HG03108 (cell line): ENCODE data around the gene CMKLR1.

Experiments used
- ATAC-seq: cut with Tn5 transposase; IDR thresholded peaks from one replicate; pipeline ENCODE4 v1.9.1; 2021; ENCODE audit warnings: moderate library complexity; ENCODE audit not compliant: unreplicated experiment

CMKLR1 gene, protein sequence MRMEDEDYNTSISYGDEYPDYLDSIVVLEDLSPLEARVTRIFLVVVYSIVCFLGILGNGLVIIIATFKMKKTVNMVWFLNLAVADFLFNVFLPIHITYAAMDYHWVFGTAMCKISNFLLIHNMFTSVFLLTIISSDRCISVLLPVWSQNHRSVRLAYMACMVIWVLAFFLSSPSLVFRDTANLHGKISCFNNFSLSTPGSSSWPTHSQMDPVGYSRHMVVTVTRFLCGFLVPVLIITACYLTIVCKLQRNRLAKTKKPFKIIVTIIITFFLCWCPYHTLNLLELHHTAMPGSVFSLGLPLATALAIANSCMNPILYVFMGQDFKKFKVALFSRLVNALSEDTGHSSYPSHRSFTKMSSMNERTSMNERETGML

GRCh38 chr12:108338915-108339657 lies at the start of gene CMKLR1:
TSS of gene CMKLR1 (minus strand) at chr12:108339311. CDS start at chr12:108293591, 45,720 bp downstream.
- no peak for ATAC-seq

DNA sequence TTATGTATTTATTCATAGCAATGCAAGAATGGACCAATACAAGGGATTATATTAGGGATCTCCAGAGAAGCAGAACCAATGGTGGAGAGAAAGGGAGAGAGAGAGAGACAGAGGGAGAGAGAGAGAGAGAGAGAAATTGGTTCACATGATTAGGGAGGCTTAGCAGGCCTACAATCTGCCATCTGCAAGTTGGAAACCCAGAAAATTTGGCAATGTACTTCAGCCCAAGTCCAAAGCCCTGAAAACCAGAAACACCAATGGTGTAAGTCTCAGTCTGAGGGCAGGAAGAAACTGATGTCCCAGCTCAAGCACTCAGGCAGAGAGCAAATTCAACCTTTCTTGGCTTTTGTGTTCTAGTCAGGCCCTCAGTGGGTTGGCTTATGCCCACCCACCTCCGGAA lies 48.7 kb upstream of the CMKLR1 start:
- ATAC-seq = no peak

GRCh38 chr12:108386709-108387360 lies 47.7 kb upstream of the CMKLR1 start:
- ATAC-seq = no peak

DNA sequence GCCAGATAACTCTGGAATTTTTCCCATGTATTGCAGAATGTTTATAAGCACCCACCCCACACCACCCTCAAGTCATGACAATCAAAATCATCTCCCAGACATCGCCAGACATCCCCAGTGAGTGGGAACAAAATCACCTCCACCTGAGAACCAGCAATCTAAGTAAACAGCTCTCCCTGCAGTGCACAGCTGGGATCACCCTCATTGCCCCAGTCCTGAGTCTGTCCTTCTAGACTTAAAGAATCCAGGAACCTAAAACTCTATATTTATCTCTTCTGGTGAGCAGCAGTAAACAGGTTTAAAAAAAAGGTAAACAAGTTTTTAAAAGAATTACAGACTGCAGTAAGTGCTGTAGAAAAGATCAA lies 43.3 kb upstream of the CMKLR1 start:
- ATAC-seq = no peak

- no peak for ATAC-seq
Measured at GRCh38 chr12:108381787-108382436, 42.8 kb upstream of the CMKLR1 start.

GRCh38 chr12:108380382-108380781 lies 41.3 kb upstream of the CMKLR1 start:
- ATAC-seq = no peak

- ATAC-seq = no peak
Measured at GRCh38 chr12:108379823-108380222, 40.7 kb upstream of the CMKLR1 start.

- ATAC-seq = no peak
Measured at GRCh38 chr12:108378926-108379325, 39.8 kb upstream of the CMKLR1 start.

DNA sequence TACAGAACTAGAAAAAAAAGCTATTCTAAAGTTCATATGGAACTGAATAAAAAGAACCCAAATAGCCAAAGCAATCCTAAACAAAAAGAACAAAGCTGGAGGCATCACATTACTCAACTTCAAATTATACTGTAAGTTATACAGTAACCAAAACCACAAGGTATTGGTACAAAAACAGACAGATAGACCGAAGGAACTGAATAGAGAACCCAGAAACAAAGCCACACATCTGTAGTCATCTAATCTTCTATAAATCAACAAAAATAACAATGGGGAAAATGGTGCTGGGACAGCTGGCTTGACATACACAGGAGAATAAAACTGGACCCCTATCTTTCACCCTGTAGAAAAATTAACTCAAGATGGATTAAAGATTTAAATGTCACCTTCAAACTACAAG lies 38.1 kb upstream of the CMKLR1 start:
- no peak for ATAC-seq

GRCh38 chr12:108375986-108376663 lies 37.0 kb upstream of the CMKLR1 start:
- ATAC-seq = no peak

DNA sequence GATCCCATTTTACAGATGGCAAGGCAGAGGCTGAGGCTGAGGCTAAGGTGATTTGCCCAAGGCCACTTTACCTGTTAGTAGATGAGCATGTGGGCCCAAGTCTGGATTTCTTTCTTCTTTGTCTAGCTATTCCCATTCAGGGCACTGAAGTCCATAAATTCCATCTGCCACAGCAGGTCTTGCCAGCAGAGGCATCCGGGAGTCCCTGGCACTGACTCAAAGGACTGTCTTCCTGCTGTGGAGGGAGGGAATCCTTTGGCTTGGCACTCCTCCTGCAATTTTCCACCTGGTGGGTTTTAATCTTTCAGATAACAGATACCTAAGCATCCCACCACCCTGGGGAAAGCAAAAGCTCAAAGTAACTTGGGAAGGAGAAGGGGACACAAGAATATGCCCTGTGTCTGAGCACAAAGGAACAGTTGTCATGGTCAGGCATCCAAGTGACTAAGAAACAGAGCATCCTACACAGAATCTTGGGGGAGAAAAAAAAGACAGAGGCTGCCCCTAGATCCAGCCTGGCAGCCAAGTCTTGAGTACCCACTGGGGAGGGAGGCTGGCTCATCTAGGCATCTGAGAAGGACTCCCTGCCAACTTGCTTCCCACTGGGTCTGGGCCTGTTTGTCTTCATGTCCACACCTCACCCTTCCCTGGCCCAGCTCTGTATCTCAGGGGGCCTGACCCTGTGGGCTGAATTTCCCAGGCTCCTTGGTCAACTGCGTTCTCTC lies 35.6 kb upstream of the CMKLR1 start:
- no peak for ATAC-seq

DNA sequence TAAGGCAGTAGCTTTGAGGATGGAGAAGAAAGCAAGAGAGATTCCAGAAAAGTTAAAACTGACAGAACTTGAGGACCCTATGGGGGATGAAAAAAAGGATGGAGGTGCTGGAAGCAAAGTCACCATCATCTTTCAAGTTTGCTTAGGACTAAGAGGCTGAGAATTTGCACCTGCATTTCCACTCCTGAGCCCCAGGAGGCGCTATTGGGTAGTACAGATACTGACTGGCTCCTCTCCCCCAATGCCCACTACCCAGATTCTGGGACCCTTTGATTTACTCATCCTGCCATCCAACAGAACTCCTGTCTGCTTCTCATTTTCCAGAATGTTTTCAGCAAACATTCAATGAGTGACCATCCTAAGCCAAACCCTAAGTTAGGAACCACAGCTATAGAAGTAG lies 34.0 kb upstream of the CMKLR1 start:
- no peak for ATAC-seq

- no peak for ATAC-seq
Measured at GRCh38 chr12:108371801-108372344, 32.8 kb upstream of the CMKLR1 start.

- ATAC-seq = no peak
Measured at GRCh38 chr12:108370415-108370814, 31.3 kb upstream of the CMKLR1 start.

DNA sequence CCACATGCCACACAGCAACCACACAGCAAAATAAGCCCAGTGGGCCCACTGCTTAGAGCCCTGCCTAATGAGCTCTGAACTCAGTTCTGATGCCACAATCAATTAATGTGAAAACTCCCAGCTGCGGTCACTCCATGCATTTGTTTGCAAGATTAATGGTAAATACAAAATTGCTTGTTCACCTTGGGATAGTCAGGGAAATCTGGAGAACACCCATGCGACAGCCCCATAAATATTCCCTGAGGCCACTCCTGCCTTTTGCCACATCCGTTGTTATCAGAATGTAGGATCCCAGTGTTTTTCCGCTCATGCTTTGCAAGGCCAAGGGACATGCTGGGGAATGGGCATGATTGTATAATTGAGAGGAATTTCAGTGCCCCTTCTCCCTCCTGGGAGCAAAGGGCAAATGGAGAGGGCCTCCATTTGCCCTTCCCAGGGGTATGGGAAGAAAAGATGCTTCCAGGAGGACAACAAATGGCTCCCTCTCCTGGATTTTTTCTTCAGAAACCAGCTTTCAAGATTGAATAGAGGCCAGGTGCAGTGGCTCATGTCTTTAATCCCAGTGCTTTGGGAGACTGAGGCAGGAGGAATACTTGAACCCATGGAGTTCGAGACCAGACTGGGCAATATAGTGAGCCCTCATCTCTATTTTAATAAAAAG lies 30.8 kb upstream of the CMKLR1 start:
- no peak for ATAC-seq

DNA sequence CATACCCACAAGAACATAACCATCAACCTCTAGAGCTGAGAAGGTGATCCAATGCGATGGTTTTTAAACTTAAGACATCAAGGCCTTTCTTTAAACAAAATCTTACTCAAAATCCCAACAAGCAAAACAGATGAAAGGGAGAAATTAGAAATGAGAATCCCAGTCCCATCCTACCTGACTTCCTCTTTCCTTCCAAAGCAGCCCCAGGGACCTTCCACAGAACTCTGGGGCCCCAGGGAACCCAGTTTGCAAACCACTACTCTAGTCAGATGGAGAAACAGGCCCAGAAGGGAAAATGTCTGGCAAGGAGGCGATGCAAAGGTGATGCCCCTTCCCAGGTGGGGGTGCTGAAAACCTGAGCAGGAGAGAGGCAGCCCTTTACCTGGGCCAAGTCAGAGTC lies 29.0 kb upstream of the CMKLR1 start:
- ATAC-seq = no peak

DNA sequence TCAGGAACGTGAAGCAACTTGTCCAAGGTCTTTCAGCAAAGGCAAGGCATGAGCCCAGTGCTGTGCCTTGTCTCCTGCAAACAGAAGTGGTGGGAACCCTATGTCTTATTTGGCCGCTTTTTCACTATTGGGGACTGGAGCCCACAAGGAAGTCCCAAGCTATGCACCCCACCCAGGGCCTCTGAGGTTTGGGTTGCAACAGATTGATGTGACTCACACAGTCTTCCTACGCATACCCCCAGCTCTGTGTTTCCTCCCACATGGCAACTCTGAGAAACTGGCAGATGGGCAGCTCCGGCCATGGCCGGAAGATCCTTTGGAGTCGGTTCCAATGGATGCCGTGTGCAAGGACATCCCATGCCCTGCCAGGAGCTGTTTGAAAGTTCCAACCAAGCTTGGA lies 28.3 kb upstream of the CMKLR1 start:
- ATAC-seq = no peak

- no peak for ATAC-seq
Measured at GRCh38 chr12:108365324-108365723, 26.2 kb upstream of the CMKLR1 start.

GRCh38 chr12:108364879-108365278 lies 25.8 kb upstream of the CMKLR1 start:
- no peak for ATAC-seq
